Osteocyte (in vitro differentiated cells): ENCODE results near the gene CIAO2B. TPM values are rescaled to one million over a fixed set of nuclear protein-coding genes. Genes with fewer than 3 reads are reported as not detected.
A peak's percentile ranks its signal among the peaks of the same experiment; 100 is the strongest.

Experiments
- DNase-seq: peaks from one replicate; pipeline ENCODE4 v3.0.0; 2021; ENCODE audit warnings: mixed read lengths; ENCODE audit not compliant: unreplicated experiment; ENCODE audit errors: extremely low spot score
- H3K27ac Mint-ChIP-seq: one replicate; pipeline ENCODE4 v1.8.0; 2021; ENCODE audit warnings: mild to moderate bottlenecking, mixed read lengths; ENCODE audit not compliant: unreplicated experiment
- H3K27me3 Mint-ChIP-seq: one replicate; pipeline ENCODE4 v1.8.0; 2021; ENCODE audit warnings: mixed read lengths; ENCODE audit not compliant: unreplicated experiment
- H3K36me3 Mint-ChIP-seq: one replicate; pipeline ENCODE4 v1.8.0; 2021; ENCODE audit warnings: mixed read lengths; ENCODE audit not compliant: unreplicated experiment
- H3K4me1 Mint-ChIP-seq: one replicate; pipeline ENCODE4 v1.8.0; 2021; ENCODE audit warnings: mixed read lengths; ENCODE audit not compliant: unreplicated experiment
- H3K4me3 Mint-ChIP-seq: one replicate; pipeline ENCODE4 v1.8.0; 2021; ENCODE audit warnings: mild to moderate bottlenecking, moderate library complexity, mixed read lengths; ENCODE audit not compliant: unreplicated experiment
- H3K9me3 Mint-ChIP-seq: one replicate; pipeline ENCODE4 v1.8.0; 2021; ENCODE audit warnings: mixed read lengths; ENCODE audit not compliant: unreplicated experiment
- total RNA-seq: library from RNA; stranded (reverse); gene quantifications from 2 replicates; pipeline ENCODE4 v1.2.1, GENCODE V29; 2021
- TF ChIP-seq, protein P1 (sequence below): fragments of 200-600 bp; sonication (generic); IDR thresholded peaks from 2 replicates; pipeline ENCODE4 v1.5.0; 2021; ENCODE audit warnings: antibody characterized with exemption, mild to moderate bottlenecking, moderate library complexity

CIAO2B gene
- total RNA-seq, 1 donor from 2014 or later: 69.9 TPM

DNA sequence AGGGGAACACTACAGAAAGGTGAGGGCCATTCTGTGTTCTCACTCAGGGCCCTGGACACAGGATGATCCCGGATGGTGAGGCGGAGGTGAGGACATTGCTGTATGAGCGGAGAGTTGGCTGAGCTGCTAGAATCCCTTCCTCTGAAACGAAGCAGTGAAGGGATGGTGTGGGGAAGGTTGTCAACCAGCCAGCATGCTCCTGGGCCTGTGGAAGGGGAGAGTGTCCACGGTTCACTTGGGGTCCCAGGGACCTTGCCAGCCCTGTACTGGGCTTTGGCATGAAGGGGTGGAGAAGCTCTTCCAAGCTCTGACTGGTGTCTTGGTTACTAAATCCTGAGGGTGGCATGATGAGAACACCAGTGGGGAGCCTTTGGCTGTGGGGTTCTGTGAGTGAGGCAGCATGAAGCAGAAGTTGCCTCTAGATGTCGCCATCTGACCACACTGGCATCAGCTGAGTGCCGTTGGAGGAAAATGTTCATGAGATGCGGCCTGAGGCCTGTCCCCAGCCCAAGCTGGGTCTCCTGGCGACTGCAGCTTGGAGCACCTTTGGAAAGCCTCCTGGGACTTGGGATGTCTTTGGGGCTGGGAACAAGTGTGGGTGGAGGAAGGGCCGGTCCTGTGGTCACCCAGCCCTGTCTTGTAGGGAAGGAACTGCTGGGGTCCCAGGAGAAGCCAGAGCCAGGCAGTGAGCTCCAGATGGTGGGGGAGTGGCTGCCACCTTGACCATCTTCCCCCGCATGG lies 39.1 kb downstream of the CIAO2B start:
- TF ChIP-seq, protein P1, sequence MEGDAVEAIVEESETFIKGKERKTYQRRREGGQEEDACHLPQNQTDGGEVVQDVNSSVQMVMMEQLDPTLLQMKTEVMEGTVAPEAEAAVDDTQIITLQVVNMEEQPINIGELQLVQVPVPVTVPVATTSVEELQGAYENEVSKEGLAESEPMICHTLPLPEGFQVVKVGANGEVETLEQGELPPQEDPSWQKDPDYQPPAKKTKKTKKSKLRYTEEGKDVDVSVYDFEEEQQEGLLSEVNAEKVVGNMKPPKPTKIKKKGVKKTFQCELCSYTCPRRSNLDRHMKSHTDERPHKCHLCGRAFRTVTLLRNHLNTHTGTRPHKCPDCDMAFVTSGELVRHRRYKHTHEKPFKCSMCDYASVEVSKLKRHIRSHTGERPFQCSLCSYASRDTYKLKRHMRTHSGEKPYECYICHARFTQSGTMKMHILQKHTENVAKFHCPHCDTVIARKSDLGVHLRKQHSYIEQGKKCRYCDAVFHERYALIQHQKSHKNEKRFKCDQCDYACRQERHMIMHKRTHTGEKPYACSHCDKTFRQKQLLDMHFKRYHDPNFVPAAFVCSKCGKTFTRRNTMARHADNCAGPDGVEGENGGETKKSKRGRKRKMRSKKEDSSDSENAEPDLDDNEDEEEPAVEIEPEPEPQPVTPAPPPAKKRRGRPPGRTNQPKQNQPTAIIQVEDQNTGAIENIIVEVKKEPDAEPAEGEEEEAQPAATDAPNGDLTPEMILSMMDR: peak; percentile 91
- Mint-ChIP-seq H3K4me1 (peaks cover 11% of the 10 kb centered on the region), H3K36me3 (peaks cover 4% of the 10 kb centered on the region), H3K4me3 (no peak overlapping the region), H3K27ac (no peak overlapping the region), H3K27me3 (no peaks in the 10 kb centered on the region), H3K9me3 (no peaks in the 10 kb centered on the region)
- no peak for DNase-seq

DNA sequence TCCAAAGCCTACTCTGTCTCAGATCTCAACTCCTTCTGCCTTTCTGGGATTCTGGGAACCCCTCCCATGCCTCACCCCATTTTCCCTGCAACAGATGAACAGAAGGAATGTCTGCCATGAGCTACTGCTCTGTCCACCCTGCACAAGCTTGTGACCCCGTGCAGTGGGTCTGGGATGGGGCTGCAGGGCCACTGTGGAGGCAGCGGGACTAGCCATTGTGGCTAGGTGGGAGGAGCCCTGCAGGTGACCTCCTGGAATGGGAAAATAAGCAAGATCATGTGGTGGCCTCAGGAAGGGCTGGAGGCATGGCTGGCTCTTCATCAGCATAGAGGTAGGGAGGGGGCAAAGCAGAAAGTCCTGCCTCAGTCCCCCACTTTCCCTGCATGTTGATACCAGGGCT lies 40.1 kb downstream of the CIAO2B start:
- Mint-ChIP-seq H3K36me3 (peaks cover 4% of the 10 kb centered on the region), H3K27ac (no peak overlapping the region), H3K4me3 (no peak overlapping the region), H3K9me3 (no peaks in the 10 kb centered on the region), H3K27me3 (no peaks in the 10 kb centered on the region), H3K4me1 (peaks cover 4% of the 10 kb centered on the region)
- DNase-seq: no peak
- TF ChIP-seq, protein P1: no peak

DNA sequence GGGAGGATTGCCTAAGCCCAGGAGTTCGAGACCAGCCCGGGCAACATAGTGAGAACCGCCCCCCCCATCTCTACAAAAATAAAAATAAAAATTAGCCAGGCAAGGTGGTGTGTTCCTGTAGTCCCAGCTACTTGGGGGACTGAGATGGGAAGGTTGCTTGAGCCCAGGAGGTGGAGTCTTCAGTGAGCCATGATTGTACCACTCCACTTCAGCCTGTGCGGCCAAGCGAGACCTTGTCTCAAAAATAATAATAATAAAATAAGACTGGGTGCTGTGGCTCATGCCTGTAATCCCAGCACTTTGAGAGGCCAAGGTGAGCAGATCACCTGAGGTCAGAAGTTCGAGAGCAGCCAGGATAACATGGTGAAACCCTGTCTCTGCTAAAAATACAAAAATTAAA lies 42.4 kb downstream of the CIAO2B start:
- no peaks in the 10 kb centered on the region for H3K27me3 Mint-ChIP-seq
- H3K9me3 Mint-ChIP-seq: no peaks in the 10 kb centered on the region
- H3K4me3 Mint-ChIP-seq: no peak overlapping the region
- no peak overlapping the region for H3K27ac Mint-ChIP-seq
- H3K36me3 Mint-ChIP-seq: peaks cover 6% of the 10 kb centered on the region
- H3K4me1 Mint-ChIP-seq: peaks cover 5% of the 10 kb centered on the region
- TF ChIP-seq, protein P1: no peak
- no peak for DNase-seq

DNA sequence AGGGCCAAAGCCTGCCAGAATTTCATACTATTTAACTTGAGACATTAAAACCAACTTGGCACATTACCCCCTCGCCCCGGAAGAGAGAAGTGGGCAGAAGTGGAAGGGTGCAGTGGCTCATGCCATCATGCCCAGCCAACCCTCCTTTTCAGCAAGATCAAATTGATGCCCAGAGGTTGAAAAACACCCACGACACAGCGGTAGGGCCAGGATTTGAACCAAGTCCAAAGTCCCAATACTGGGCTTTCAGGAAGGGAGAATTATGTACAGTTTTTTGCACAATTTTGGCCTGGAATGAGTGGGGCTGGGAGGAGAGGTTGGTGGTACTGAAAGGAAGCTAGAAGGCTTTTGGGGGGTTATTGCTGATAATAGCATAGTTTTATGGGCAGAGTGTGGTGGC lies 42.8 kb downstream of the CIAO2B start:
- no peak overlapping the region for H3K4me3 Mint-ChIP-seq
- H3K36me3 Mint-ChIP-seq: peaks cover 6% of the 10 kb centered on the region
- peaks cover 5% of the 10 kb centered on the region for H3K4me1 Mint-ChIP-seq
- H3K27ac Mint-ChIP-seq: no peak overlapping the region
- no peaks in the 10 kb centered on the region for H3K9me3 Mint-ChIP-seq
- H3K27me3 Mint-ChIP-seq: no peaks in the 10 kb centered on the region
- DNase-seq: no peak
- TF ChIP-seq, protein P1: no peak

DNA sequence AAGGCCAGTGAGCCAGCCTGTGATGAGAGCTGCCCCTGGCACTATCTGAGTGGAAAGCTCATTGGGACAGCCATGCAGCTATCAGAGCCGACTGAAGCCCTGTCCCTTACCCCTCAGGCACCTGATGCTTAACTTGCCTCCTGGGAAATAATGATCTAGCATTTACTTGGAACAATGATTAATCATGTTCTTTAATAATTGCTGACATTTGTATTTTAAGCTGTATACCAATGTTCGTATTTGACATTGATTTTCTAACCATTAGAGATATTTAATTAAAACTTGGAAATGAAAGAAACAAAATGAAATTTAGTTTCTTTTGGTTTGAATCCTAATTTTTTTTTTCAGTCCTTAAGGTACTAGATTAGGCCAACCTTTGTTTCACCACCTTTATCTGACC lies 43.4 kb downstream of the CIAO2B start:
- no peaks in the 10 kb centered on the region for H3K27me3 Mint-ChIP-seq
- no peak overlapping the region for H3K4me3 Mint-ChIP-seq
- H3K27ac Mint-ChIP-seq: no peak overlapping the region
- TF ChIP-seq, protein P1: no peak
- H3K36me3 Mint-ChIP-seq: peaks cover 7% of the 10 kb centered on the region
- H3K4me1 Mint-ChIP-seq: peaks cover 5% of the 10 kb centered on the region
- no peaks in the 10 kb centered on the region for H3K9me3 Mint-ChIP-seq
- no peak for DNase-seq
